ENCODE measurements around the gene PLCL1.
A peak's percentile ranks its signal among the peaks of the same experiment; 100 is the strongest.
"Not testable (repeated sequence)": the region's sequence is repeated elsewhere in the genome, so short reads cannot be mapped to it uniquely, and the experiment has no call there.

PLCL1 gene

GRCh38 chr2:197809064-197809463, 4.7 kb downstream of the PLCL1 start:
- no peak for DNase-seq (ENCODE audit: low read depth in 2 of 3, low spot score in 1 of 3)

GRCh38 chr2:197810016-197810415, 5.6 kb downstream of the PLCL1 start:
- no peak for DNase-seq (ENCODE audit: low read depth in 2 of 3, low spot score in 1 of 3)

- DNase-seq (ENCODE audit: low read depth in 2 of 3, low spot score in 1 of 3): no peak
Measured at GRCh38 chr2:197810491-197810890, 6.1 kb downstream of the PLCL1 start.

- no peak for DNase-seq (ENCODE audit: low read depth in 2 of 3, low spot score in 1 of 3)
Measured at GRCh38 chr2:197813093-197813787, 8.8 kb downstream of the PLCL1 start.

- DNase-seq (ENCODE audit: low read depth in 2 of 3, low spot score in 1 of 3): no peak
Measured at GRCh38 chr2:197814526-197814925, 10.1 kb downstream of the PLCL1 start.

- no peak for DNase-seq (ENCODE audit: low read depth in 2 of 3, low spot score in 1 of 3)
Measured at GRCh38 chr2:197821550-197822289, 17.3 kb downstream of the PLCL1 start.

GRCh38 chr2:197822333-197822732, 17.9 kb downstream of the PLCL1 start:
- no peak for DNase-seq (ENCODE audit: low read depth in 2 of 3, low spot score in 1 of 3)

- DNase-seq (ENCODE audit: low read depth in 2 of 3, low spot score in 1 of 3): no peak
Measured at GRCh38 chr2:197827618-197828017, 23.2 kb downstream of the PLCL1 start.

- DNase-seq (ENCODE audit: low read depth in 2 of 3, low spot score in 1 of 3): no peak
Measured at GRCh38 chr2:197828464-197829135, 24.2 kb downstream of the PLCL1 start.

GRCh38 chr2:197834771-197835170, 30.4 kb downstream of the PLCL1 start:
- DNase-seq (ENCODE audit: low read depth in 2 of 3, low spot score in 1 of 3): not testable (repeated sequence)

- DNase-seq (ENCODE audit: low read depth in 2 of 3, low spot score in 1 of 3): no peak
Measured at GRCh38 chr2:197835293-197835692, 30.9 kb downstream of the PLCL1 start.

- DNase-seq (ENCODE audit: low read depth in 2 of 3, low spot score in 1 of 3): peak in 1 of 3 donors; percentile 26
Measured at GRCh38 chr2:197838036-197838435, 33.6 kb downstream of the PLCL1 start.

GRCh38 chr2:197838579-197838978, 34.2 kb downstream of the PLCL1 start:
- DNase-seq (ENCODE audit: low read depth in 2 of 3, low spot score in 1 of 3): no peak

- DNase-seq (ENCODE audit: low read depth in 2 of 3, low spot score in 1 of 3): no peak
Measured at GRCh38 chr2:197839327-197839726, 34.9 kb downstream of the PLCL1 start.

GRCh38 chr2:197839856-197840255, 35.5 kb downstream of the PLCL1 start:
- no peak for DNase-seq (ENCODE audit: low read depth in 2 of 3, low spot score in 1 of 3)

GRCh38 chr2:197846128-197846527, 41.7 kb downstream of the PLCL1 start:
- DNase-seq (ENCODE audit: low read depth in 2 of 3, low spot score in 1 of 3): no peak

- DNase-seq (ENCODE audit: low read depth in 2 of 3, low spot score in 1 of 3): no peak
Measured at GRCh38 chr2:197846777-197847176, 42.4 kb downstream of the PLCL1 start.

- DNase-seq (ENCODE audit: low read depth in 2 of 3, low spot score in 1 of 3): no peak
Measured at GRCh38 chr2:197847651-197848401, 43.4 kb downstream of the PLCL1 start.

- DNase-seq (ENCODE audit: low read depth in 2 of 3, low spot score in 1 of 3): no peak
Measured at GRCh38 chr2:197848602-197849001, 44.2 kb downstream of the PLCL1 start.

- DNase-seq (ENCODE audit: low read depth in 2 of 3, low spot score in 1 of 3): no peak
Measured at GRCh38 chr2:197850882-197851450, 46.6 kb downstream of the PLCL1 start.

GRCh38 chr2:197851451-197851850, 47.1 kb downstream of the PLCL1 start:
- DNase-seq (ENCODE audit: low read depth in 2 of 3, low spot score in 1 of 3): no peak
